Measurements from ENCODE around the gene USP12.

USP12 gene

DNA sequence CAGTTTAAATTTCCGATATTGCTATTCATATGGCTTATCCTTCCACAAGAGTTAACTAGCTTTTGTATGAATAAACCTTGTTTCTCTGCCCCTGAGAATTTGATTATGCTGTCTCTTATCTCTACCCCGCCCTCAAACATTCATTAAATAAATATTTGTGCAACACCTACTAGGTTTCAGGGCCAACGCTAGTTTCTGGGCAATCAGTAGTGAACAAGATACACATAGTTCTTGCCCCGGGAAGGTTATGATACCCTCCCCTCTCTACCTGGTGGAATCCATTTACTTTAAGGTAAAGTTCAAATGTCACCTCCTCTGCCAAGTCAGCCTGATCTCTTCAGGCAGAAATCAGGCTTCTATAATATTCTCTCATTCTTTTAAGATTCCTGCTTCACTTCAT is 16.6 kb upstream of the USP12 start:
- no peak for FAIRE-seq
- DNase-seq (ENCODE audit: extremely low spot score, insufficient read length, low read depth): no peak

- no peak for FAIRE-seq
- no peak for DNase-seq (ENCODE audit: extremely low spot score, insufficient read length, low read depth)
These were observed 14.7 kb upstream of the USP12 start for GRCh38 chr13:27186295-27186694.

GRCh38 chr13:27183561-27184147 is 12.0 kb upstream of the USP12 start:
- DNase-seq (ENCODE audit: extremely low spot score, insufficient read length, low read depth): no peak

DNA sequence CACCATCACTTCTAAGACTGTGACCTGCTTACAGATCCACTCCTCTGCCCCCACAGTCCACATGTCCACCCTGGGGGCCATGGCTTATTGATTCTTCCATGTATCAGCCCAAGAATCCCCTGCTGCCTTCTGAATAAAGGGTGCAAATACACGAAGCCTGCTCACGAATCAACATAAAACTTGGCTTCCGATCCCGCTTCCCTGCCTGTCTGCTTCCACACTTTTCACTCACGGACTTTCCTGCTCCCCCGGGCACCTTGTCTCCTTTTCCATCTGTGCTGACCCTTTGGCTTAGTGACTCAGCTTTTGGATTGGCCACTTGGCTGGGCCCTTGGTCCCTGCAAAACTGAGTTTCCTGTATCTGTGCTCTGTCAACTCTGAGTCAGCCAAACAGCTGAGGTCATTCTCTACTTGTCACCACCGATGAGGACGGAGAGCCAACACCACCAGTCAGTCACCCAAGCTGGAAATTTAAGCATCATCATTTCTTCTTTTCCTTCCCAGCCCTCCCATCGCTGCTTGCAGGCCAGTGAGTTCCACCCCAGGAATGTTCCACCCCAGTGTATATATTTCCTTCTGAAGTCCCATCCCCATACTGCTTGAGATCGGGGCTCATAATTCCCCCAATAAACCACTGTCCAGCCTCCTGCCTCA is 11.4 kb upstream of the USP12 start:
- FAIRE-seq (no peak), DNase-seq (ENCODE audit: extremely low spot score, insufficient read length, low read depth) (no peak)

More at GRCh38 chr13:27183561-27184147, 12.0 kb upstream of the USP12 start:
- FAIRE-seq: no peak

GRCh38 chr13:27182054-27182453 is 10.4 kb upstream of the USP12 start:
- DNase-seq (ENCODE audit: extremely low spot score, insufficient read length, low read depth) (no peak), FAIRE-seq (no peak)

DNA sequence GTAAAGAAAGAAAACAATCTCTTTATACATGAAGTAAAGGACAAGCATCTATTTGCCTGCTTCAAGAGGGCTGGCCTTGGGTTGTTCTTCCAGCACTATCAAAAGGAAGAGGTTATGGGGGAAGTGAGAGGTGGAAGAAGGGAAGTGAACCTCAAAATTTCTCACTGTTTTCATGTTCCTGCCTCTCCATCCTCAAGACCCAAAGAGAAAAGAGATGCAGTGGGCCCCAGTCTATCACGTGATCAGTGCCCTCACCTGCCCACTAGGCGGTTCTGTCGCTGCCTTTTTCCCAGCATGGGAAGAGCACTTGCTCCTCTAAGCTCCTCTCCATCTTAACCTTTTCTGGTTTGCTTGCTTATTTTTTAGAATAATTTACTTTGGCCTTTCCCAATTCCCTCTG is 6.2 kb upstream of the USP12 start:
- FAIRE-seq (peak; percentile 54), DNase-seq (ENCODE audit: extremely low spot score, insufficient read length, low read depth) (no peak)

DNA sequence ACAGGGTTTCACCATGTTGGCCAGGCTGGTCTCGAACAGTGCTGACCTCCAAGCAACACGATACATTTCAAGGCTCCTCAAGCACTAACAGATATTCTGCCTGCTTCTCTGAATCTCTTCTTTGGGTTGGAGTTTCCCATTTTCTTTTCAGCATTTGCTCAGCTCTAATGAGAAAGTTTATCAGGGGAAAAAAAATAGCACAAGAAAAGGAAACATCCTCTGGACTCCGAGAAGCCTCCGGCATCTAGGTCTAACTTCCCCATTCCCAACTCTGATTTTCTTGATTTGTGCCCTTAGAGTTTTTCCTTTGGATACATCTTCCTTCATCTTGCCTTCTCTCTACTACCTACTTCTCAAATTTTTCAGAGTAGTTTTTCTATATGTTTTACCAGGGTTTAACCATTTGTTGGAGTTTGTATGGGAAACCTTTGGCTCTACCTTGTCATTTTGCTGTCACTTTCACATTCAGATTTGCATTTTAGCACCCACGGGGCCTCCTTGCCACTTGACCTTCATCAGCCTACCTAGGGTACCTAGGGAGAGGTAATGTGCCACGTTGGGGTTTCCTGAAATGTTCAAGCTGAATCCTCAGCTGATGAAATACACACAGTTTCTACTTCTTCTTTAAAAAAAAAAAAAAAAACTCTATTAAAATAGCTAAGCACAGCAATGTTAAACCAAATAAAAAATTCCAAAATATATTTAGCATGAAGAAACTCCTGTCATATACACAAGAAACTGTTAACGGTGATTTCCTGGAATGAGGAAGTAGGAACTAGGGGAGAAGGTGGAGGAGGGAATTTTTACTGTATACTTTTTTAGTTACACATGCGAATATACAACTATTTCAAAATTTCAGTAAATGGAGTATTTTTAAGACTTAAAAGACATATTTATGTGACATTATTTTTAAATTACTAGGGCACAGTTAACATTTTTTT is 5.1 kb upstream of the USP12 start:
- FAIRE-seq: peak; percentile 76

DNA sequence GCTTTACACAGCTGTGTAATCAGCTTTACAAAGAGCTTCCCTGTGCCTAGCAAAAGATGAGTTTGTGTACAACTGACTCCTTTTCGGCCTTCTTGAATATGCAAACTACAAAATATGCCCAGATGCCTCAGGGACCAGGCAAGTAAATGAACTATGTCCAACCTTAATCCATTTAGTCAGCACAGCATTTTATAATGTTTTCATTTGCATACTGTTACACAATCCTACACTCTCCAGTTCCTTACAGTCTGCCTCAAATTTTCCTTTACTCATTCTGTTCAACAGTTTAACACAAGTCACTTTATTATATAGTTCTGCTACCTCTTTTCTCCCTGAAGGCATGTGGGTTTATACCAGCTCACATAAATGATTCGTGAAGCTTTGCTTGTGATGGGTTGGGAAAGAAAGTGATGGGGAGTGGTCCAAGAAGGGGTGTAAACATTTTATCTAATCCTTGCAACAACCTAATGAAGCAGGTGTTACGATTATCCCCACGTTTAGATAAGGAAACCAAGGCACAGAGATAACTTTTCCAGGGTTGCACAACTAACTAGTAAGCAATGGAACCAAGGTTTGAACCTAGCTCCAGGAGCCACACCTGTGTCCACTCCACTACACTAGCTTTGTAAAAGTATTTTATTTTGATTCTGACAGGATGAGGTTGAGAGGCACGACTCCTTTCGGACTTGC is 3.3 kb upstream of the USP12 start:
- FAIRE-seq (peak; percentile 71), DNase-seq (ENCODE audit: extremely low spot score, insufficient read length, low read depth) (no peak)

More for the DNA sequence above, 5.1 kb upstream of the USP12 start:
- no peak for DNase-seq (ENCODE audit: extremely low spot score, insufficient read length, low read depth)

GRCh38 chr13:27172495-27172842 is 858 bp upstream of the USP12 start:
- FAIRE-seq (peak; percentile 53), DNase-seq (ENCODE audit: extremely low spot score, insufficient read length, low read depth) (no peak)

DNA sequence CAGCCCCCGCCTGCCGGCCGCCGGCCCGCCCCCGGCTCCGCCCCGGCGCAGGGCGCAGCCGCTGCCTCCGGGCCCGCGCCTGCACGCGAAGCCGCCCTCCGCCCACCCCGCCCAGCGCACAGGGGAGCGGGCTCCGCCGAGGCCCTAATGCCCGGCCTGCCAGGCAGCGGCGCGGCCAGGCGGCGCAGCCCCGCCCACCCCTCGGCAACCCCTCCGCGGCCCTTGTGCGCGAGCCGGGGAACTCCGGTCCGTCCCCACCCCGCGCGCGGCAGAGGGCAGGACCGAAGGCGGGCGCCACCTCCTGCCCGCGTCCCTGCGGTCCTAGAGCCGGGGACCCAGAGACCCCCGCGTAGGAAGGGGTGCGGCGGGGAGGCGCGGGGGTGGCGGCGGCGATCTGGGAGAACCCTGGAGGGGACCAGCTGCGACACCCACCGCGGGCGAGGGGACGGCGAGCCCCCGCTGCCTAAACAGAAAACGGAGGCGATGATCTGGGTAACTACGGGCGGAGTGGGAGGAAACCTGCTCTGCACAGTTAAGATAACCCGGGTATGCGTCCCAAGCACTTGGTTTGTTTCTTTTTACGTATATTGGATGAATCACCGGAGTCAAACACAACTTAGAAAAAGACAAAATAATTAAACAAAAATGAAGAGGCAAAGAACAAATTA is 350 bp upstream of the USP12 start:
- DNase-seq (ENCODE audit: extremely low spot score, insufficient read length, low read depth): peak; percentile 78
- peak; percentile 88 for FAIRE-seq

DNA sequence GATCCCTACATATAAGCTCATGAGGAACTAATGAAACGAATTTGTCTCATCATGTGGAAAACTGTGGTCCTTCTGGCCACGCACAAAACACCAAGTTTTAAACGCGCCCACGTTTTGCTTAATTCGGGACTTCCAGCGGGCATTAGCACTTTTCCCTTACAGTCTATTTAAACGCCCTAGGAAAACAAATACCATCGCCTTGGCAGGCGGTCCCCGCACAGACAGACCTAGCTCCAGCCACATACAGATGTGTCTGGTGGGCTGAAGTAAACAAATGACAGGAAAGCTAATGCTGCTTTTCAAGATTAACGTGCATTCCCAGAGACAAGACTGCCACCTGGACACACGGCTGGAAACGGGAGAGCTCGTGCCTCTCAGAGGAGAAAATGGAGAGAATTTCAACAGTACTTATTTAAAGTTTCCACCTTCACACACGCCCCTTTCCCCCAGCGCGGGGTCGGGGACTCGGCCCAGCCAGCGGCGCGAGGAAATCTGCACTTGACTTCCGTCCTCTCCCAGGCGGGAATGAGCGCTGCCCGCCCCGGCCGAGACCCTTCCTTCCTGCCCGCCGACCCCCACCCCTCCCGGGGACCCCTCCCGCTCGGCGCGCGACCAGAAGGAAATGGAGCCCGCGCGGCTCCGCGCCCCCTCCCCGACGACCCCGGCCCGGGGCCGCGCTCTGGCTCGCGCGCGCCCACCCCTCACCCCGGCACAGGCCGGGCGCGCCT is 931 bp downstream of the USP12 start:
- no peak for DNase-seq (ENCODE audit: extremely low spot score, insufficient read length, low read depth)
- FAIRE-seq: no peak

DNA sequence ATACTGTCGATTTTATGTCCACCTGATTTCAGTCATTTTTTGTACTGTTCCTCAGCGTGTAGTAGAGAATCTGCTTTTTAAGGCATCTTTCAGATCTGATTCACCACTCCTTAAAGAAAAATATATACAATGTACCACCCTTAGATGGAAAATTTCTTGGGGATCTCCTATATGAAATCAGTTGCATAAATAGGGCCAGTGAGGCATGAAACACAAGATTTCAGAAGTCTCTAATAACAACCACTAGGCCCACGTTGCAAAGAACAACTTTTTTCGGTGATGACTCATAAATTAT is 1.4 kb downstream of the USP12 start:
- FAIRE-seq (peak; percentile 83), DNase-seq (ENCODE audit: extremely low spot score, insufficient read length, low read depth) (no peak)

GRCh38 chr13:27168906-27169657 is 2.5 kb downstream of the USP12 start:
- peak; percentile 33 for FAIRE-seq

GRCh38 chr13:27168086-27168485 is 3.5 kb downstream of the USP12 start:
- DNase-seq (ENCODE audit: extremely low spot score, insufficient read length, low read depth) (no peak), FAIRE-seq (peak; percentile 54)

More at GRCh38 chr13:27168906-27169657, 2.5 kb downstream of the USP12 start:
- no peak for DNase-seq (ENCODE audit: extremely low spot score, insufficient read length, low read depth)

GRCh38 chr13:27166313-27166712 is 5.3 kb downstream of the USP12 start:
- FAIRE-seq: peak; percentile 81
- DNase-seq (ENCODE audit: extremely low spot score, insufficient read length, low read depth): no peak

- FAIRE-seq (peak; percentile 79), DNase-seq (ENCODE audit: extremely low spot score, insufficient read length, low read depth) (no peak)
These were observed 9.6 kb downstream of the USP12 start for GRCh38 chr13:27161980-27162379.

- no peak for DNase-seq (ENCODE audit: extremely low spot score, insufficient read length, low read depth)
- no peak for FAIRE-seq
These were observed 10.2 kb downstream of the USP12 start for GRCh38 chr13:27161423-27161822.

GRCh38 chr13:27160657-27161295 is 10.8 kb downstream of the USP12 start:
- FAIRE-seq (no peak), DNase-seq (ENCODE audit: extremely low spot score, insufficient read length, low read depth) (no peak)

Data from GM18507 (cell line).